Keratinocyte (primary cell): ENCODE results near the gene ZNF324B. TPM values are rescaled to one million over a fixed set of nuclear protein-coding genes. Genes with fewer than 3 reads are reported as not detected.

ENCODE experiments used
- DNase-seq: peaks from one replicate; pipeline ENCODE4 v3.0.0-alpha.2; 2011; ENCODE audit warnings: low read depth, missing footprints, low spot score
- FAIRE-seq: peaks from 2 replicates; lab custom pipeline; 2011; peaks lifted over from hg19 to GRCh38; lab: Jason Lieb, UNC
- H2AFZ ChIP-seq: 2 replicates; pipeline ENCODE4 v1.6.0; 2012; ENCODE audit warnings: low read length, control low read depth, inconsistent platforms; ENCODE audit not compliant: control insufficient read depth
- H3K27ac ChIP-seq: 2 replicates; pipeline ENCODE4 v1.5.1; 2011; ENCODE audit warnings: low read length; ENCODE audit not compliant: control insufficient read depth, insufficient read depth
- H3K27me3 ChIP-seq: 3 replicates; pipeline ENCODE4 v1.6.0; 2011; ENCODE audit warnings: low read length; ENCODE audit not compliant: control insufficient read depth, insufficient read depth; ENCODE audit errors: extremely low read depth
- H3K36me3 ChIP-seq, 2 experiments: 2 replicates in 1 of 2; 3 replicates in 1 of 2; pipeline ENCODE4 v1.5.1; 2011; ENCODE audit warnings: low read length in 2 of 2, mild to moderate bottlenecking in 1 of 2; ENCODE audit not compliant: control insufficient read depth in 2 of 2, insufficient read depth in 2 of 2; ENCODE audit errors: extremely low read depth in 1 of 2
- H3K4me1 ChIP-seq: 3 replicates; pipeline ENCODE4 v1.5.1; 2011; ENCODE audit warnings: low read length; ENCODE audit not compliant: control insufficient read depth, insufficient read depth; ENCODE audit errors: extremely low read depth
- H3K4me2 ChIP-seq: 3 replicates; pipeline ENCODE4 v1.6.0; 2011; ENCODE audit warnings: low read depth, low read length; ENCODE audit not compliant: control insufficient read depth, insufficient read depth; ENCODE audit errors: extremely low read depth
- H3K4me3 ChIP-seq, 3 experiments: fragments of 200-600 bp in 1 of 3; sonication (generic) in 1 of 3; 2 replicates in 2 of 3; 3 replicates in 1 of 3; pipeline ENCODE4 v1.5.1; 2011 to 2016; ENCODE audit warnings: low read length in 3 of 3, mild to moderate bottlenecking in 3 of 3, control low read depth in 2 of 3, inconsistent platforms in 1 of 3, low read depth in 1 of 3, mixed read lengths in 1 of 3, mixed run types in 1 of 3, moderate library complexity in 1 of 3; ENCODE audit not compliant: control insufficient read depth in 2 of 3, insufficient read depth in 2 of 3; ENCODE audit errors: extremely low read depth in 1 of 3
- H3K79me2 ChIP-seq: 2 replicates; pipeline ENCODE4 v1.6.0; 2012; ENCODE audit warnings: low read length; ENCODE audit not compliant: control insufficient read depth, insufficient read depth
- H3K9ac ChIP-seq: 3 replicates; pipeline ENCODE4 v1.6.0; 2011; ENCODE audit warnings: low read length; ENCODE audit not compliant: control insufficient read depth, insufficient read depth; ENCODE audit errors: extremely low read depth
- H3K9me1 ChIP-seq: 3 replicates; pipeline ENCODE4 v1.6.0; 2011; ENCODE audit warnings: low read length; ENCODE audit not compliant: control insufficient read depth, insufficient read depth; ENCODE audit errors: extremely low read depth
- H3K9me3 ChIP-seq: 2 replicates; pipeline ENCODE4 v1.5.1; 2012; ENCODE audit warnings: low read depth, low read length; ENCODE audit not compliant: control insufficient read depth
- H4K20me1 ChIP-seq: 3 replicates; pipeline ENCODE4 v1.6.0; 2011; ENCODE audit warnings: low read length; ENCODE audit not compliant: control insufficient read depth, insufficient read depth; ENCODE audit errors: extremely low read depth
- CTCF ChIP-seq, 3 experiments: IDR thresholded peaks in 1 of 3; conservative IDR thresholded peaks in 1 of 3; optimal IDR thresholded peaks in 1 of 3; 2 replicates in 2 of 3; 3 replicates in 1 of 3; pipeline versions ENCODE3 to v1.5.1; 2011; ENCODE audit warnings: low read length in 3 of 3, mild to moderate bottlenecking in 3 of 3, moderate library complexity in 2 of 3, control low read depth in 1 of 3, inconsistent platforms in 1 of 3; ENCODE audit not compliant: insufficient read depth in 2 of 3; ENCODE audit errors: extremely low read depth in 1 of 3
- EZH2 ChIP-seq: IDR thresholded peaks from one replicate; pipeline ENCODE4 v1.6.1; 2012; ENCODE audit warnings: inconsistent platforms, mild to moderate bottlenecking, low read length, moderate library complexity
- dilution Hi-C: fragments of 300-500 bp; cut with MboI; formaldehyde crosslinking; loops from one replicate; pipeline ENCODE4 v1.7.0; 2020; ENCODE audit warnings: low sequenced_read_pairs; ENCODE audit not compliant: extremely low pct_ligation_motif_present
- polyA plus RNA-seq, 5 experiments: library from polyadenylated mRNA; depleted of rRNA in 3 of 5; stranded (reverse) in 3 of 5; stranded (forward) in 1 of 5; unstranded in 1 of 5; fragments of >200 nt; gene quantifications; 1 replicate in 1 of 5; 2 replicates in 3 of 5; 3 replicates in 1 of 5; pipeline versions ENCODE4 v1.2.1 to v1.2.3, GENCODE V29; 2011 to 2012; ENCODE audit warnings: missing spikeins in 2 of 5, low read depth in 1 of 5, low replicate concordance in 1 of 5

Gene ZNF324B
- polyA plus RNA-seq, 1 donor (not counting 4 experiments of a cell fraction or from before 2014, with no cell fraction given) = 2.0 TPM

GRCh38 chr19:58480481-58480830 is 29.0 kb downstream of the ZNF324B start:
- H3K4me3 ChIP-seq = no peak overlapping the region

GRCh38 chr19:58480831-58481230 is 29.4 kb downstream of the ZNF324B start:
- H3K36me3 ChIP-seq = peaks cover 7 to 9% of the 10 kb centered on the region in 2 experiments
- H3K27ac ChIP-seq = no peak overlapping the region
- no peaks in the 10 kb centered on the region for H3K9me1 ChIP-seq
- no peak overlapping the region for H2AFZ ChIP-seq
- TF ChIP-seq CTCF (optimal IDR thresholded peaks at IDR 0.05 in 1 of 3, IDR thresholded peaks at IDR 0.05 in 1 of 3, conservative IDR thresholded peaks at IDR 0.05 in 1 of 3; ENCODE audit: extremely low read depth in 1 of 3, insufficient read depth in 2 of 3, low read length in 3 of 3) (no peak), EZH2 (no peak)
- no peak overlapping the region for H3K9ac ChIP-seq
- no peaks in the 10 kb centered on the region for H4K20me1 ChIP-seq
- H3K4me1 ChIP-seq = peaks cover 7% of the 10 kb centered on the region
- no peaks in the 10 kb centered on the region for H3K9me3 ChIP-seq
- DNase-seq (no peak), FAIRE-seq (no peak)
- no peak overlapping the region for H3K4me3 ChIP-seq
- H3K27me3 ChIP-seq = no peaks in the 10 kb centered on the region
- H3K4me2 ChIP-seq = no peak overlapping the region
- H3K79me2 ChIP-seq = no peaks in the 10 kb centered on the region
- dilution Hi-C loops = no loop called here

More at GRCh38 chr19:58480481-58480830, 29.0 kb downstream of the ZNF324B start:
- Histone ChIP-seq H4K20me1 (no peaks in the 10 kb centered on the region), H3K27me3 (no peaks in the 10 kb centered on the region), H2AFZ (no peak overlapping the region), H3K4me1 (peaks cover 7% of the 10 kb centered on the region), H3K79me2 (no peaks in the 10 kb centered on the region), H3K27ac (no peak overlapping the region), H3K36me3 (peaks cover 7 to 9% of the 10 kb centered on the region in 2 experiments), H3K9me1 (no peaks in the 10 kb centered on the region), H3K9me3 (no peaks in the 10 kb centered on the region), H3K4me2 (no peak overlapping the region), H3K9ac (no peak overlapping the region)
- DNase-seq (no peak), FAIRE-seq (no peak)
- TF ChIP-seq EZH2 (no peak), CTCF (optimal IDR thresholded peaks at IDR 0.05 in 1 of 3, IDR thresholded peaks at IDR 0.05 in 1 of 3, conservative IDR thresholded peaks at IDR 0.05 in 1 of 3; ENCODE audit: extremely low read depth in 1 of 3, insufficient read depth in 2 of 3, low read length in 3 of 3) (no peak)
- dilution Hi-C loops = no loop called here
